Epithelial cell of umbilical artery (primary cell): Measurements from ENCODE around the gene CORO6. TPM values are rescaled to one million over a fixed set of nuclear protein-coding genes. Genes with fewer than 3 reads are reported as not detected.

Source experiments
- total RNA-seq: library from RNA; depleted of rRNA; stranded (reverse); fragments of >200 nt; gene quantifications from 2 replicates; pipeline ENCODE4 v1.2.3, GENCODE V29; 2014

Gene CORO6
- 2.9 and 4.0 TPM in 2 replicates for total RNA-seq

GRCh38 chr17:29622337-29623282 is at the start of gene CORO6:
Gene CORO6 (minus strand): TSS chr17:29622912. CDS start chr17:29621421, 1,491 bp downstream.

DNA sequence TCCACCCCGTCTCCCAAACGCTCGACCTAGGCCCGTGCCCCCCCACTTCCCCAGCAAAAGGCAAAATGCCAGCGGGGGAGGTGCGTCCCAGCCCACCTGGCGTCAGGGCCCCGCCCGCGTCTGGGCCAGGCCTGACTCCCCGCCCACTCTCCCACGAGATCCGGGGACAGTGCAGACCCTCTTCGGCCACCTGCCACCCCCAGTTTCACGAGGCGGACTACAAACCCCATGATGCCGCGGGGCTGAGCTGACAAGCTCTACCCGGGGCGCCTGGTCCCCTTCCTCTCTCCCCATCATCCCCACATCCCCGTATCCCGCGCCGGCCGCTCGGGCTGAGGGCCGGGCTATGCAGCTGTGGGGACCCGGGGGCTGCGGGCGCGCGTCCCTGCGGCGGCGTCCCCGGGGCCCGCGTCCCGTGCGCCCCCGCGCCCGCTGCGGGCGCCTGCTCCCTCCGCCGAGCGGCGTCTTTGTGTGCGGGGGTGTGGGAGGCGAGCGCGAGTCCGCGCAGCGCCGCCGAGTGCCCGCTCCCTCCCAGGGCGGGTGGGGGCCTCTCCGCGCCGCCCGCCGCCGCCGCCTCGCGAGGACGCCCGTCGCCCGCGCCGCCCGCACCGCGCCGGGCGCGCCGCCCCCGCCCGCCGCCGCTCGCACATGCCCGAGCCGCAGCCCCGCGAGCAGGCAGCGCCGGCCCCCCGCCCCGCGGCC is 29.7 kb downstream of the CORO6 start, which contains the start of gene ANKRD13B:
Gene ANKRD13B (plus strand): TSS at position 283 of the 702 bp plus-strand sequence. CDS start 490 bp downstream, outside the sequence.

DNA sequence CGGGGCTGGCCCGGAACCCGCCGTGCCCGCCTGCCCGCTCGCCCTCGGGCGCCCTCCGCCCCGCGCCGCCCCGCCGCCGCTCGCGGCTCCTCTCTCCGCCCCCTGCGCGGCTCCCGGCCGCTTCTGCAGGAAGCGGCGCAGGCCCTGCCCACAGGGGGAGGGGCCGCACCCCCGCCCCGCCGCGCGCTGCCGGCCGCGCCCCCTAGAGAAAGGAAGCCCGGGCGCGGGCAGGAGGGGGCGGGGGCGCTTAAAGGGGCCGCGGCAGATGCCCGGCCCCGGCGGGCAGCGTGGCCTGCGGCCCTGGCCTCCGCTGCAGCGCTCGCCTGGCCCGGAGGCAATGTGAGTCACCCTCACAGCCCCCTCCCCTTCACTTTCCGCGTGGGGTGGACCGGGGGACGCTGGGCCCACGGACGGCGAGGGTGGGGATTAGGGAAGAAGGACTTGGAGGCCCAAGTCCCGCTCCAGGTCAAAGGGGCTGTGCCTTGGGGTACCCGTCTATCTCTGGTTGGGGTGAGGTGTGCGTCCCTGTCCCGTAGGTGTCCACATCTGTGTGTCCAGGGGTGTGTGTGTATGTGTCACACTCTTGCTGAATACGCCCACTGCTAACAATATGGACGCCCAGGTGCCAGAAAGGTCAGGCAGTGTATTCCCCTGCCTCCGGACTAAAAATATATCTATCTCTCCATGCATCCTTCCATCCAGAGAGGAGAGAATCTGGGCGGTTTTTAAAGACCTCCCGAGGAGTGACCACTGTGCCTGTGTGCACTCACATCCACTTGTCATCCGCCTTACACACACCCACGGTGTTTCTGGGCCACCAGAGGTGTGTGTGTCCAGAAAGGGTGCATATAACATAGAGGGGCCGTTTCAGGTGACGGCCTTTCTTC is 32.9 kb downstream of the CORO6 start, which contains the start of gene GIT1:
Gene GIT1 (minus strand): TSS at position 125 of the 887 bp plus-strand sequence. CDS start 270 bp downstream, outside the sequence.

GRCh38 chr17:29568331-29569244 is 54.1 kb downstream of the CORO6 start, which contains the start of gene TP53I13:
Gene TP53I13 (plus strand): TSS chr17:29568701. CDS start chr17:29568759, 58 bp downstream.

GRCh38 chr17:29566473-29567303 is 56.0 kb downstream of the CORO6 start, which contains the start of gene ABHD15:
Gene ABHD15 (minus strand): TSS chr17:29567037. CDS start chr17:29566966, 71 bp downstream.

Other genes with a start within 250 kb of the CORO6 start
- 38.7 and 57.3 TPM in 2 replicates for gene TAOK1, start 232.5 kb downstream of the CORO6 start, total RNA-seq
- gene ABHD15, start 55.9 kb downstream of the CORO6 start, total RNA-seq = 6.8 and 7.6 TPM in 2 replicates
- gene TP53I13, start 54.2 kb downstream of the CORO6 start, total RNA-seq = 49.8 and 50.0 TPM in 2 replicates
- 33.1 and 36.6 TPM in 2 replicates for gene GIT1, start 33.3 kb downstream of the CORO6 start, total RNA-seq
- 5.5 and 6.2 TPM in 2 replicates for gene ANKRD13B, start 29.8 kb downstream of the CORO6 start, total RNA-seq